ENCODE measurements around the gene ZNRD2. TPM values are rescaled to one million over a fixed set of nuclear protein-coding genes. Genes with fewer than 3 reads are reported as not detected.

Gene ZNRD2
- total RNA-seq, 4 donors from 2014 or later = 28.2 to 79.1 (median 41.3) TPM

GRCh38 chr11:65617990-65618751 is 47.9 kb downstream of the ZNRD2 start:
- 79 to 85% methylated on average over 26 to 30 of the region's 33 CpGs for WGBS, 2 donors
- peaks cover 16 to 17% of the 10 kb centered on the region in 2 donors for H3K4me1 ChIP-seq
- no peak overlapping the region for H3K4me3 ChIP-seq (replicated peaks in 1 of 3)
- TF ChIP-seq, protein P1, sequence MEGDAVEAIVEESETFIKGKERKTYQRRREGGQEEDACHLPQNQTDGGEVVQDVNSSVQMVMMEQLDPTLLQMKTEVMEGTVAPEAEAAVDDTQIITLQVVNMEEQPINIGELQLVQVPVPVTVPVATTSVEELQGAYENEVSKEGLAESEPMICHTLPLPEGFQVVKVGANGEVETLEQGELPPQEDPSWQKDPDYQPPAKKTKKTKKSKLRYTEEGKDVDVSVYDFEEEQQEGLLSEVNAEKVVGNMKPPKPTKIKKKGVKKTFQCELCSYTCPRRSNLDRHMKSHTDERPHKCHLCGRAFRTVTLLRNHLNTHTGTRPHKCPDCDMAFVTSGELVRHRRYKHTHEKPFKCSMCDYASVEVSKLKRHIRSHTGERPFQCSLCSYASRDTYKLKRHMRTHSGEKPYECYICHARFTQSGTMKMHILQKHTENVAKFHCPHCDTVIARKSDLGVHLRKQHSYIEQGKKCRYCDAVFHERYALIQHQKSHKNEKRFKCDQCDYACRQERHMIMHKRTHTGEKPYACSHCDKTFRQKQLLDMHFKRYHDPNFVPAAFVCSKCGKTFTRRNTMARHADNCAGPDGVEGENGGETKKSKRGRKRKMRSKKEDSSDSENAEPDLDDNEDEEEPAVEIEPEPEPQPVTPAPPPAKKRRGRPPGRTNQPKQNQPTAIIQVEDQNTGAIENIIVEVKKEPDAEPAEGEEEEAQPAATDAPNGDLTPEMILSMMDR (IDR thresholded peaks at IDR 0.05) = no peak
- no peak for TF ChIP-seq POLR2A (IDR thresholded peaks at IDR 0.05)
- H3K9me3 ChIP-seq = no peaks in the 10 kb centered on the region
- DNase-seq = no peak
- intact Hi-C loops (cut with DNase I) = loop anchor here (5.0 kb wide), 2 partner anchors 34 to 691 kb away; no protein-coding TSS in a partner anchor
- no peaks in the 10 kb centered on the region for H3K27me3 ChIP-seq
- H3K36me3 ChIP-seq = peaks cover 36 to 51% of the 10 kb centered on the region in 2 donors
- no peak overlapping the region for H3K27ac ChIP-seq

DNA sequence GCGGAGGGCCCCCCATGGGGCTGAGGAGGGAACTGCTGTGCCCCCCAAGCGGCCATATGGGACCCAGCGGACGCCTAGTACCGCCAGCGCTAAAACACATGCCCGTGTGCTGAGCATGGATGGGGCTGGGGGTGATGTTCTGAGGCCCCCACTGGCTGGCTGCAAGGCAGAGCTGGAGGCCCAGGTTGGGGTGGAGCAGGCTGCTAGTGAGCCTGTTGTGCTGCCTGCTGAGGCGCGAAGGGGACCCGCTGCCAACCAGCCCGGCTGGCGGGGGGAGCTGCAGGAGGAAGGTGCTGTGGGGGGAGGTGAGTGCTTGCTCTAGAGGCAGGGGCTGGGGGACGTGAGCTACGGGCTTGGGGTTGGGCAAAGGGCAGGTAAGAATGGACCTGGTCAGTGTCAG is 48.5 kb downstream of the ZNRD2 start:
- intact Hi-C loops (cut with DNase I) = loop anchor here (5.0 kb wide), 2 partner anchors 34 to 691 kb away; no protein-coding TSS in a partner anchor
- peaks cover 42 to 57% of the 10 kb centered on the region in 2 donors for H3K36me3 ChIP-seq

GRCh38 chr11:65619281-65619928 is 49.1 kb downstream of the ZNRD2 start:
- Histone ChIP-seq H3K27me3 (no peaks in the 10 kb centered on the region), H3K4me1 (peaks cover 11 to 13% of the 10 kb centered on the region in 2 donors), H3K27ac (no peak overlapping the region), H3K9me3 (no peaks in the 10 kb centered on the region), H3K4me3 (replicated peaks in 1 of 3) (no peak overlapping the region), H3K36me3 (peaks cover 48 to 63% of the 10 kb centered on the region in 2 donors)
- intact Hi-C loops (cut with DNase I) = loop anchor here (5.0 kb wide), 2 partner anchors 33 to 692 kb away; no protein-coding TSS in a partner anchor
- TF ChIP-seq, protein P1 (IDR thresholded peaks at IDR 0.05) = no peak
- TF ChIP-seq POLR2A (IDR thresholded peaks at IDR 0.05) = no peak
- DNase-seq = no peak
- WGBS, 2 donors = 92 to 93% methylated on average over 2 to 14 of the region's 29 CpGs

More for the DNA sequence above, 48.5 kb downstream of the ZNRD2 start:
- no peak for DNase-seq
- H3K9me3 ChIP-seq = no peaks in the 10 kb centered on the region
- no peak for TF ChIP-seq POLR2A (IDR thresholded peaks at IDR 0.05)
- TF ChIP-seq, protein P1 (IDR thresholded peaks at IDR 0.05) = no peak
- WGBS, 2 donors = 66 to 87% methylated on average over 8 to 14 of the region's 14 CpGs
- H3K4me3 ChIP-seq (replicated peaks in 1 of 3) = no peak overlapping the region
- H3K27me3 ChIP-seq = no peaks in the 10 kb centered on the region
- peaks cover 12 to 13% of the 10 kb centered on the region in 2 donors for H3K4me1 ChIP-seq
- no peak overlapping the region for H3K27ac ChIP-seq

GRCh38 chr11:65620666-65621065 is 50.4 kb downstream of the ZNRD2 start:
- H3K9me3 ChIP-seq = no peaks in the 10 kb centered on the region
- TF ChIP-seq POLR2A (IDR thresholded peaks at IDR 0.05) = no peak
- TF ChIP-seq, protein P1 (IDR thresholded peaks at IDR 0.05) = no peak
- no peak for DNase-seq
- H3K4me1 ChIP-seq = peaks cover 7 to 13% of the 10 kb centered on the region in 2 donors
- no peak overlapping the region for H3K4me3 ChIP-seq (replicated peaks in 1 of 3)
- H3K27ac ChIP-seq = no peak overlapping the region
- H3K36me3 ChIP-seq = peaks cover 59 to 75% of the 10 kb centered on the region in 2 donors
- intact Hi-C loops (cut with DNase I) = no loop called here
- WGBS, 2 donors = 77 to 92% methylated on average over 5 to 11 of the region's 19 CpGs
- H3K27me3 ChIP-seq = no peaks in the 10 kb centered on the region
